Measurements from ENCODE around the gene EP400. TPM values are rescaled to one million over a fixed set of nuclear protein-coding genes. Genes with fewer than 3 reads are reported as not detected.

Gene EP400
- total RNA-seq, 6 experiments from 2014 or later: 10.9 to 16.3 (median 13.3) TPM

GRCh38 chr12:132066345-132066685 lies 116.6 kb downstream of the EP400 start:
- Histone ChIP-seq H3K4me1 (no peaks in the 10 kb centered on the region), H3K27ac (no peak overlapping the region), H3K4me3 (no peak overlapping the region), H3K36me3 (peaks cover 0 to 51% (median 19%) of the 10 kb centered on the region in 4 donors), H3K9me3 (no peaks in the 10 kb centered on the region), H3K27me3 (no peaks in the 10 kb centered on the region)
- DNase-seq (no peak), ATAC-seq (no peak)
- 45% methylated on average over 12 of the region's 13 CpGs for WGBS (ENCODE audit: insufficient coverage, low coverage, low lambda C conversion rate, missing lambda C conversion rate)
- intact Hi-C loops (cut with DNase I): no loop called here
- no peak for TF ChIP-seq CTCF (IDR thresholded peaks at IDR 0.05)
- TF ChIP-seq POLR2A (IDR thresholded peaks at IDR 0.05): no peak

GRCh38 chr12:132066749-132067148 lies 117.0 kb downstream of the EP400 start:
- no peaks in the 10 kb centered on the region for H3K27me3 ChIP-seq
- intact Hi-C loops (cut with DNase I): no loop called here
- no peak overlapping the region for H3K4me3 ChIP-seq
- DNase-seq (no peak), ATAC-seq (no peak)
- no peaks in the 10 kb centered on the region for H3K4me1 ChIP-seq
- H3K36me3 ChIP-seq: peaks cover 0 to 55% (median 19%) of the 10 kb centered on the region in 4 donors
- no peaks in the 10 kb centered on the region for H3K9me3 ChIP-seq
- TF ChIP-seq CTCF (IDR thresholded peaks at IDR 0.05) (no peak), POLR2A (IDR thresholded peaks at IDR 0.05) (no peak)
- WGBS (ENCODE audit: insufficient coverage, low coverage, low lambda C conversion rate, missing lambda C conversion rate): 89% methylated on average over 3 of the region's 23 CpGs
- no peak overlapping the region for H3K27ac ChIP-seq

GRCh38 chr12:132067182-132067581 lies 117.4 kb downstream of the EP400 start:
- Histone ChIP-seq H3K4me1 (no peaks in the 10 kb centered on the region), H3K9me3 (no peaks in the 10 kb centered on the region), H3K27me3 (no peaks in the 10 kb centered on the region), H3K36me3 (peaks cover 0 to 59% (median 19%) of the 10 kb centered on the region in 4 donors), H3K27ac (no peak overlapping the region), H3K4me3 (no peak overlapping the region)
- DNase-seq: no peak
- intact Hi-C loops (cut with DNase I): no loop called here
- ATAC-seq: no peak
- 90% methylated on average over 2 of the region's 7 CpGs for whole genome bisulfite sequencing (ENCODE audit: insufficient coverage, low coverage, low lambda C conversion rate, missing lambda C conversion rate)
- TF ChIP-seq CTCF (IDR thresholded peaks at IDR 0.05) (no peak), POLR2A (IDR thresholded peaks at IDR 0.05) (no peak)

- Histone ChIP-seq H3K4me3 (no peak overlapping the region), H3K4me1 (no peaks in the 10 kb centered on the region), H3K27me3 (no peaks in the 10 kb centered on the region), H3K27ac (no peak overlapping the region), H3K9me3 (no peaks in the 10 kb centered on the region), H3K36me3 (peaks cover 0 to 55% (median 11%) of the 10 kb centered on the region in 4 donors)
- DNase-seq (no peak), ATAC-seq (no peak)
- no peak for TF ChIP-seq CTCF (IDR thresholded peaks at IDR 0.05)
- 88% methylated on average over 4 of the region's 5 CpGs for WGBS (ENCODE audit: insufficient coverage, low coverage, low lambda C conversion rate, missing lambda C conversion rate)
- intact Hi-C loops (cut with DNase I): no loop called here
Observed at GRCh38 chr12:132068250-132068649, 118.5 kb downstream of the EP400 start.
